Activated CD8-positive, alpha-beta T cell treated with anti-CD3 and anti-CD28 coated beads, Interleukin-2, amount 10 ng/mL, durations not matched to agents 7 days and 5 days (primary cell): ENCODE measurements around the gene SCYL3. TPM values are rescaled to one million over a fixed set of nuclear protein-coding genes. Genes with fewer than 3 reads are reported as not detected.
"Not testable (repeated sequence)": the region's sequence is repeated elsewhere in the genome, so short reads cannot be mapped to it uniquely, and the experiment has no call there.

Experiments
- ATAC-seq: fragments of 150-1000 bp; cut with Tn5 transposase; one replicate; pipeline ENCODE4 v1.10.0; 2021; ENCODE audit warnings: moderate library complexity
- CTCF ChIA-PET: fragments of 350-600 bp; sonication (Branson Sonifier 250); formaldehyde crosslinking; loops from one replicate; lab custom pipeline; 2021; ENCODE audit warnings: antibody characterized with exemption; lab: Charles Lee
- POLR2A ChIA-PET: fragments of 350-600 bp; sonication (Branson Sonifier 250); formaldehyde crosslinking; loops from one replicate; lab custom pipeline; 2021; ENCODE audit warnings: antibody characterized with exemption; lab: Charles Lee
- DNase-seq: peaks from one replicate; pipeline ENCODE4 v3.0.0-alpha.2; 2020
- H3K27ac Mint-ChIP-seq: one replicate; pipeline ENCODE4 v1.8.0; 2021; ENCODE audit warnings: mild to moderate bottlenecking, mixed read lengths
- H3K27me3 Mint-ChIP-seq: one replicate; pipeline ENCODE4 v1.8.0; 2021; ENCODE audit warnings: low read depth, mixed read lengths
- H3K36me3 Mint-ChIP-seq: one replicate; pipeline ENCODE4 v1.8.0; 2021; ENCODE audit warnings: low read depth, mixed read lengths
- H3K4me1 Mint-ChIP-seq: one replicate; pipeline ENCODE4 v1.8.0; 2021; ENCODE audit warnings: low read depth, mixed read lengths
- H3K4me3 Mint-ChIP-seq: one replicate; pipeline ENCODE4 v1.8.0; 2021; ENCODE audit warnings: mild to moderate bottlenecking, mixed read lengths
- H3K9me3 Mint-ChIP-seq: one replicate; pipeline ENCODE4 v1.8.0; 2022; ENCODE audit warnings: mixed read lengths; ENCODE audit not compliant: insufficient read depth
- total RNA-seq, 2 experiments: library from RNA; stranded (reverse); gene quantifications; one replicate each; pipeline ENCODE4 v1.2.3, GENCODE V29; 2021

SCYL3 gene
- total RNA-seq, 2 experiments from 2014 or later: 14.6 to 15.1 TPM

GRCh38 chr1:169884634-169885033 is 9.1 kb downstream of the SCYL3 start:
- ChIA-PET POLR2A (no interaction called here), CTCF (no interaction called here)
- Mint-ChIP-seq H3K9me3 (no peaks in the 10 kb centered on the region), H3K4me1 (peaks cover 18% of the 10 kb centered on the region), H3K27me3 (no peaks in the 10 kb centered on the region), H3K4me3 (no peak overlapping the region), H3K36me3 (peaks cover 49% of the 10 kb centered on the region), H3K27ac (no peak overlapping the region)
- DNase-seq (no peak), ATAC-seq (no peak)

GRCh38 chr1:169882039-169882511 is 11.6 kb downstream of the SCYL3 start:
- no peak for DNase-seq
- H3K4me3 Mint-ChIP-seq: no peak overlapping the region
- no peaks in the 10 kb centered on the region for H3K9me3 Mint-ChIP-seq
- peaks cover 6% of the 10 kb centered on the region for H3K4me1 Mint-ChIP-seq
- ChIA-PET POLR2A (no interaction called here), CTCF (no interaction called here)
- no peak overlapping the region for H3K27ac Mint-ChIP-seq
- no peak for ATAC-seq
- H3K36me3 Mint-ChIP-seq: peaks cover 52% of the 10 kb centered on the region
- H3K27me3 Mint-ChIP-seq: no peaks in the 10 kb centered on the region

GRCh38 chr1:169879034-169879840 is 14.5 kb downstream of the SCYL3 start:
- no peak for DNase-seq
- ATAC-seq: no peak
- Mint-ChIP-seq H3K27me3 (no peaks in the 10 kb centered on the region), H3K9me3 (no peaks in the 10 kb centered on the region), H3K36me3 (peaks cover 53% of the 10 kb centered on the region), H3K27ac (no peak overlapping the region), H3K4me1 (peaks cover 4% of the 10 kb centered on the region), H3K4me3 (no peak overlapping the region)
- CTCF ChIA-PET: interaction anchor here (0.7 kb wide), 1 partner anchor 292 kb away, joined by 3 read pairs; the partner anchor contains the start of gene F5
- POLR2A ChIA-PET: interaction anchor here (0.8 kb wide), 1 partner anchor 1778 kb away, joined by 4 read pairs; no protein-coding TSS in a partner anchor

GRCh38 chr1:169878498-169878897 is 15.2 kb downstream of the SCYL3 start:
- no peak for DNase-seq
- ChIA-PET CTCF (no interaction called here), POLR2A (no interaction called here)
- Mint-ChIP-seq H3K4me3 (no peak overlapping the region), H3K27ac (no peak overlapping the region), H3K36me3 (peaks cover 60% of the 10 kb centered on the region), H3K27me3 (no peaks in the 10 kb centered on the region), H3K4me1 (peaks cover 10% of the 10 kb centered on the region), H3K9me3 (no peaks in the 10 kb centered on the region)
- no peak for ATAC-seq

- no peaks in the 10 kb centered on the region for H3K9me3 Mint-ChIP-seq
- ChIA-PET POLR2A (no interaction called here), CTCF (no interaction called here)
- no peak overlapping the region for H3K27ac Mint-ChIP-seq
- H3K4me3 Mint-ChIP-seq: no peak overlapping the region
- H3K4me1 Mint-ChIP-seq: peaks cover 7% of the 10 kb centered on the region
- no peak for ATAC-seq
- no peaks in the 10 kb centered on the region for H3K27me3 Mint-ChIP-seq
- H3K36me3 Mint-ChIP-seq: peaks cover 61% of the 10 kb centered on the region
- no peak for DNase-seq
Measured at GRCh38 chr1:169877800-169878491, 15.8 kb downstream of the SCYL3 start.

GRCh38 chr1:169874229-169874628 is 19.5 kb downstream of the SCYL3 start:
- ChIA-PET POLR2A (no interaction called here), CTCF (no interaction called here)
- DNase-seq: no peak
- peaks cover 82% of the 10 kb centered on the region for H3K36me3 Mint-ChIP-seq
- H3K4me1 Mint-ChIP-seq: peaks cover 5% of the 10 kb centered on the region
- ATAC-seq: no peak
- no peak overlapping the region for H3K27ac Mint-ChIP-seq
- H3K27me3 Mint-ChIP-seq: no peaks in the 10 kb centered on the region
- H3K4me3 Mint-ChIP-seq: no peak overlapping the region
- peaks cover 7% of the 10 kb centered on the region for H3K9me3 Mint-ChIP-seq

- Mint-ChIP-seq H3K27me3 (no peaks in the 10 kb centered on the region), H3K4me3 (no peak overlapping the region)
- ATAC-seq: no peak
Measured at GRCh38 chr1:169873582-169874199, 20.0 kb downstream of the SCYL3 start.

GRCh38 chr1:169872906-169873305 is 20.8 kb downstream of the SCYL3 start:
- no peaks in the 10 kb centered on the region for H3K27me3 Mint-ChIP-seq
- H3K9me3 Mint-ChIP-seq: peaks cover 7% of the 10 kb centered on the region
- POLR2A ChIA-PET: no interaction called here
- H3K4me3 Mint-ChIP-seq: no peak overlapping the region
- H3K4me1 Mint-ChIP-seq: peaks cover 5% of the 10 kb centered on the region
- DNase-seq: no peak
- peak overlapping the region; percentile 24 for H3K27ac Mint-ChIP-seq
- ATAC-seq: no peak
- CTCF ChIA-PET: no interaction called here
- H3K36me3 Mint-ChIP-seq: peaks cover 80% of the 10 kb centered on the region

More at GRCh38 chr1:169873582-169874199, 20.0 kb downstream of the SCYL3 start:
- Mint-ChIP-seq H3K27ac (no peak overlapping the region), H3K4me1 (peaks cover 5% of the 10 kb centered on the region), H3K9me3 (peaks cover 7% of the 10 kb centered on the region), H3K36me3 (peaks cover 82% of the 10 kb centered on the region)
- no peak for DNase-seq
- POLR2A ChIA-PET: no interaction called here
- CTCF ChIA-PET: no interaction called here

GRCh38 chr1:169871988-169872387 is 21.7 kb downstream of the SCYL3 start:
- H3K4me1 Mint-ChIP-seq, H3K4me3 Mint-ChIP-seq, POLR2A ChIA-PET, CTCF ChIA-PET, H3K27ac Mint-ChIP-seq, DNase-seq, ATAC-seq, H3K27me3 Mint-ChIP-seq, H3K9me3 Mint-ChIP-seq: not testable (repeated sequence)
- peaks cover 82% of the 10 kb centered on the region for H3K36me3 Mint-ChIP-seq

- ATAC-seq: no peak
- ChIA-PET POLR2A (interaction anchor here (0.6 to 1.6 kb wide), 3 partner anchors 22 to 96 kb away, joined by 3 to 4 read pairs (median 3); no protein-coding TSS in a partner anchor), CTCF (interaction anchor here (1.6 kb wide), 1 partner anchor 26 kb away, joined by 4 read pairs; no protein-coding TSS in a partner anchor)
- no peak overlapping the region for H3K4me3 Mint-ChIP-seq
- no peaks in the 10 kb centered on the region for H3K27me3 Mint-ChIP-seq
- no peak overlapping the region for H3K27ac Mint-ChIP-seq
- peaks cover 5% of the 10 kb centered on the region for H3K4me1 Mint-ChIP-seq
- DNase-seq: no peak
- H3K36me3 Mint-ChIP-seq: peaks cover 84% of the 10 kb centered on the region
- peaks cover 7% of the 10 kb centered on the region for H3K9me3 Mint-ChIP-seq
Measured at GRCh38 chr1:169869426-169869825, 24.3 kb downstream of the SCYL3 start.

- no peak for DNase-seq
- POLR2A ChIA-PET: interaction anchor here (0.6 to 1.6 kb wide), 3 partner anchors 22 to 96 kb away, joined by 3 read pairs; no protein-coding TSS in a partner anchor
- Mint-ChIP-seq H3K36me3 (peaks cover 84% of the 10 kb centered on the region), H3K27me3 (no peaks in the 10 kb centered on the region), H3K4me3 (no peak overlapping the region), H3K27ac (no peak overlapping the region), H3K4me1 (peaks cover 5% of the 10 kb centered on the region), H3K9me3 (peaks cover 7% of the 10 kb centered on the region)
- ATAC-seq: no peak
- CTCF ChIA-PET: interaction anchor here (1.6 kb wide), 1 partner anchor 26 kb away, joined by 4 read pairs; no protein-coding TSS in a partner anchor
Measured at GRCh38 chr1:169868978-169869377, 24.7 kb downstream of the SCYL3 start.
